ENCODE data around the gene HEG1.

The HEG1 gene

GRCh38 chr3:125010393-125010792 lies 45.4 kb downstream of the HEG1 start:
- DNase-seq: no peak

GRCh38 chr3:125008766-125009165 lies 47.0 kb downstream of the HEG1 start:
- no peak for DNase-seq

GRCh38 chr3:125006291-125006731 lies 49.5 kb downstream of the HEG1 start:
- peak; percentile 24 for DNase-seq

GRCh38 chr3:125005676-125006075 lies 50.1 kb downstream of the HEG1 start:
- no peak for DNase-seq

- no peak for DNase-seq
Measured at GRCh38 chr3:125005222-125005621, 50.6 kb downstream of the HEG1 start.

GRCh38 chr3:125003859-125004595 lies 51.8 kb downstream of the HEG1 start:
- DNase-seq: no peak

GRCh38 chr3:125003369-125003853 lies 52.4 kb downstream of the HEG1 start:
- no peak for DNase-seq

GRCh38 chr3:125002414-125003368 lies 53.1 kb downstream of the HEG1 start:
- DNase-seq: peak; percentile 36

GRCh38 chr3:125001557-125002413 lies 54.0 kb downstream of the HEG1 start:
- DNase-seq: no peak

- DNase-seq: no peak
Measured at GRCh38 chr3:125000661-125001060, 55.1 kb downstream of the HEG1 start.

- DNase-seq: no peak
Measured at GRCh38 chr3:124999897-125000435, 55.8 kb downstream of the HEG1 start.

- DNase-seq: no peak
Measured at GRCh38 chr3:124999317-124999716, 56.5 kb downstream of the HEG1 start.

GRCh38 chr3:124998247-124998630 lies 57.6 kb downstream of the HEG1 start:
- DNase-seq: no peak

GRCh38 chr3:124997303-124998246 lies 58.2 kb downstream of the HEG1 start:
- DNase-seq: peak; percentile 20

GRCh38 chr3:124995460-124995994 lies 60.3 kb downstream of the HEG1 start:
- DNase-seq: peak; percentile 77

GRCh38 chr3:124993466-124993865 lies 62.3 kb downstream of the HEG1 start:
- DNase-seq: no peak

GRCh38 chr3:124992041-124992440 lies 63.8 kb downstream of the HEG1 start:
- no peak for DNase-seq

GRCh38 chr3:124986192-124987143 lies 69.3 kb downstream of the HEG1 start:
- no peak for DNase-seq

- no peak for DNase-seq
Measured at GRCh38 chr3:124985349-124985748, 70.4 kb downstream of the HEG1 start.

GRCh38 chr3:124984754-124985153 lies 71.0 kb downstream of the HEG1 start:
- no peak for DNase-seq

All from retina (tissue), 1 donor.